Activated T-cell treated with anti-CD3 and anti-CD28 coated beads, Interleukin-2, amount 50 U/mL, for 4 hours (primary cell): ENCODE measurements around the gene FRMPD3. TPM values are rescaled to one million over a fixed set of nuclear protein-coding genes. Genes with fewer than 3 reads are reported as not detected.

Source experiments
- total RNA-seq, 3 donors: library from RNA; stranded (reverse); gene quantifications; one replicate each; pipeline ENCODE4 v1.2.1, GENCODE V29; 2021

FRMPD3 gene
- total RNA-seq, 3 donors from 2014 or later, result not detected

Other genes starting within 250 kb of the FRMPD3 start
- gene NUP62CL, start 243.2 kb upstream of the FRMPD3 start, total RNA-seq, result under 1 TPM; 0.43 to 0.73 (median 0.55) TPM
- gene DNAAF6, start 243.0 kb upstream of the FRMPD3 start, total RNA-seq, result not detected
- 100 to 1,000 TPM; 151 to 154 (median 153) TPM for gene PRPS1, start 178.9 kb downstream of the FRMPD3 start, total RNA-seq